ENCODE results near the gene AKR1E2. TPM values are rescaled to one million over a fixed set of nuclear protein-coding genes. Genes with fewer than 3 reads are reported as not detected.

The AKR1E2 gene
- total and polyA plus RNA-seq, 9 of the 15 experiments (the other 6 are each of a cell fraction or from before 2014, with no cell fraction given), result 4.2 to 16.6 (median 9.8) TPM

- TF ChIP-seq, protein P1, sequence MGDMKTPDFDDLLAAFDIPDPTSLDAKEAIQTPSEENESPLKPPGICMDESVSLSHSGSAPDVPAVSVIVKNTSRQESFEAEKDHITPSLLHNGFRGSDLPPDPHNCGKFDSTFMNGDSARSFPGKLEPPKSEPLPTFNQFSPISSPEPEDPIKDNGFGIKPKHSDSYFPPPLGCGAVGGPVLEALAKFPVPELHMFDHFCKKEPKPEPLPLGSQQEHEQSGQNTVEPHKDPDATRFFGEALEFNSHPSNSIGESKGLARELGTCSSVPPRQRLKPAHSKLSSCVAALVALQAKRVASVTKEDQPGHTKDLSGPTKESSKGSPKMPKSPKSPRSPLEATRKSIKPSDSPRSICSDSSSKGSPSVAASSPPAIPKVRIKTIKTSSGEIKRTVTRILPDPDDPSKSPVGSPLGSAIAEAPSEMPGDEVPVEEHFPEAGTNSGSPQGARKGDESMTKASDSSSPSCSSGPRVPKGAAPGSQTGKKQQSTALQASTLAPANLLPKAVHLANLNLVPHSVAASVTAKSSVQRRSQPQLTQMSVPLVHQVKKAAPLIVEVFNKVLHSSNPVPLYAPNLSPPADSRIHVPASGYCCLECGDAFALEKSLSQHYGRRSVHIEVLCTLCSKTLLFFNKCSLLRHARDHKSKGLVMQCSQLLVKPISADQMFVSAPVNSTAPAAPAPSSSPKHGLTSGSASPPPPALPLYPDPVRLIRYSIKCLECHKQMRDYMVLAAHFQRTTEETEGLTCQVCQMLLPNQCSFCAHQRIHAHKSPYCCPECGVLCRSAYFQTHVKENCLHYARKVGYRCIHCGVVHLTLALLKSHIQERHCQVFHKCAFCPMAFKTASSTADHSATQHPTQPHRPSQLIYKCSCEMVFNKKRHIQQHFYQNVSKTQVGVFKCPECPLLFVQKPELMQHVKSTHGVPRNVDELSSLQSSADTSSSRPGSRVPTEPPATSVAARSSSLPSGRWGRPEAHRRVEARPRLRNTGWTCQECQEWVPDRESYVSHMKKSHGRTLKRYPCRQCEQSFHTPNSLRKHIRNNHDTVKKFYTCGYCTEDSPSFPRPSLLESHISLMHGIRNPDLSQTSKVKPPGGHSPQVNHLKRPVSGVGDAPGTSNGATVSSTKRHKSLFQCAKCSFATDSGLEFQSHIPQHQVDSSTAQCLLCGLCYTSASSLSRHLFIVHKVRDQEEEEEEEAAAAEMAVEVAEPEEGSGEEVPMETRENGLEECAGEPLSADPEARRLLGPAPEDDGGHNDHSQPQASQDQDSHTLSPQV (IDR thresholded peaks at IDR 0.05), result 0 out of 2 replicates have a peak, but pooled peaks have one; percentile 14
- TF ChIP-seq TRIM28 (IDR thresholded peaks at IDR 0.05) (0 out of 2 replicates have a peak, but pooled peaks have one; percentile 23), RHOXF2B (CRISPR knock-in tag; conservative IDR thresholded peaks at IDR 0.05) (no peak), MAFK (IDR thresholded peaks at IDR 0.05; ENCODE audit: low read length) (0 out of 2 replicates have a peak, but pooled peaks have one; percentile 54), MYNN (IDR thresholded peaks at IDR 0.05) (peak; percentile 81), MYNN (CRISPR knock-in tag; IDR thresholded peaks at IDR 0.05) (no peak), NR2C1 (IDR thresholded peaks at IDR 0.05) (no peak), NR2C1 (tag; IDR thresholded peaks at IDR 0.05) (0 out of 2 replicates have a peak, but pooled peaks have one; percentile 17), ZNF395 (CRISPR knock-in tag; IDR thresholded peaks at IDR 0.05) (peak; percentile 50; the same call in 1 of the 2 replicates), CBFA2T2 (conservative IDR thresholded peaks at IDR 0.05) (peak; percentile 98), NFYB (IDR thresholded peaks at IDR 0.05; ENCODE audit: extremely low read depth, insufficient read length) (no peak), PYGO2 (tag; IDR thresholded peaks at IDR 0.05) (peak; percentile 74; the same call in 1 of the 2 replicates), NCOA2 (IDR thresholded peaks at IDR 0.05; ENCODE audit: partially characterized antibody in 2 of 2) (peak; percentile 77 to 81)
- TF ChIP-seq, protein P2, sequence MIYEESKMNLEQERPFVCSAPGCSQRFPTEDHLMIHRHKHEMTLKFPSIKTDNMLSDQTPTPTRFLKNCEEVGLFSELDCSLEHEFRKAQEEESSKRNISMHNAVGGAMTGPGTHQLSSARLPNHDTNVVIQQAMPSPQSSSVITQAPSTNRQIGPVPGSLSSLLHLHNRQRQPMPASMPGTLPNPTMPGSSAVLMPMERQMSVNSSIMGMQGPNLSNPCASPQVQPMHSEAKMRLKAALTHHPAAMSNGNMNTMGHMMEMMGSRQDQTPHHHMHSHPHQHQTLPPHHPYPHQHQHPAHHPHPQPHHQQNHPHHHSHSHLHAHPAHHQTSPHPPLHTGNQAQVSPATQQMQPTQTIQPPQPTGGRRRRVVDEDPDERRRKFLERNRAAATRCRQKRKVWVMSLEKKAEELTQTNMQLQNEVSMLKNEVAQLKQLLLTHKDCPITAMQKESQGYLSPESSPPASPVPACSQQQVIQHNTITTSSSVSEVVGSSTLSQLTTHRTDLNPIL (CRISPR knock-in tag; IDR thresholded peaks at IDR 0.05), result no peak
These were observed 41.7 kb downstream of the AKR1E2 start (continued) for GRCh38 chr10:4867520-4868356.
